Brain microvascular endothelial cell (primary cell): ENCODE data around the gene PYCR2.
"Not testable (repeated sequence)": the region's sequence is repeated elsewhere in the genome, so short reads cannot be mapped to it uniquely, and the experiment has no call there.

Experiments used
- DNase-seq: peaks from one replicate; pipeline ENCODE4 v3.0.0-alpha.2; 2020
- H3K27ac ChIP-seq: fragments of 250-450 bp; sonication (Bioruptor Pico); 2 replicates; pipeline ENCODE4 v1.5.1; 2020; ENCODE audit warnings: mild to moderate bottlenecking, moderate library complexity
- H3K27me3 ChIP-seq: fragments of 250-450 bp; sonication (Bioruptor Pico); replicated peaks from 2 replicates; pipeline ENCODE4 v1.5.1; 2020; ENCODE audit warnings: mild to moderate bottlenecking
- H3K36me3 ChIP-seq: fragments of 250-450 bp; sonication (Bioruptor Pico); replicated peaks from 2 replicates; pipeline ENCODE4 v1.5.1; 2020; ENCODE audit warnings: mild to moderate bottlenecking
- H3K4me3 ChIP-seq: 2 replicates; pipeline ENCODE4 v1.5.1; 2011; ENCODE audit warnings: low read depth, mild to moderate bottlenecking, control low read depth, low read length, moderate library complexity
- CTCF ChIP-seq: IDR thresholded peaks from 2 replicates; pipeline ENCODE4 v1.5.1; 2011; ENCODE audit warnings: low read depth, mild to moderate bottlenecking, moderate library complexity, low read length, control low read depth, inconsistent platforms; ENCODE audit errors: missing control alignments
- in situ Hi-C: cut with HindIII; loops from 2 replicates; pipeline ENCODE4 v1.10.0; 2017; ENCODE audit warnings: low sequenced_read_pairs, low pct_ligation_motif_present

PYCR2 gene

GRCh38 chr1:225933072-225933471 is 9.0 kb upstream of the PYCR2 start:
- no peak for TF ChIP-seq CTCF
- Histone ChIP-seq H3K36me3 (no peaks in the 10 kb centered on the region), H3K4me3 (no peak overlapping the region), H3K27me3 (no peaks in the 10 kb centered on the region), H3K27ac (no peak overlapping the region)
- DNase-seq, result peak; percentile 81
- in situ Hi-C loops, result no loop called here

- Histone ChIP-seq H3K27ac (no peak overlapping the region), H3K36me3 (no peaks in the 10 kb centered on the region)
Observed at GRCh38 chr1:225931270-225932136, 7.5 kb upstream of the PYCR2 start.

GRCh38 chr1:225930566-225930965 is 6.5 kb upstream of the PYCR2 start:
- Histone ChIP-seq H3K27ac (no peak overlapping the region), H3K36me3 (no peaks in the 10 kb centered on the region), H3K27me3 (no peaks in the 10 kb centered on the region), H3K4me3 (no peak overlapping the region)
- no peak for DNase-seq
- in situ Hi-C loops, result no loop called here
- TF ChIP-seq CTCF, result no peak

More at GRCh38 chr1:225931270-225932136, 7.5 kb upstream of the PYCR2 start:
- H3K27me3 ChIP-seq, result no peaks in the 10 kb centered on the region
- no peak for TF ChIP-seq CTCF
- in situ Hi-C loops, result no loop called here
- no peak for DNase-seq
- H3K4me3 ChIP-seq, result no peak overlapping the region

- DNase-seq, in situ Hi-C loops, H3K36me3 ChIP-seq, H3K27ac ChIP-seq, H3K27me3 ChIP-seq, H3K4me3 ChIP-seq: not testable (repeated sequence)
Observed at GRCh38 chr1:225929462-225929861, 5.4 kb upstream of the PYCR2 start.

GRCh38 chr1:225928186-225929175 is 4.4 kb upstream of the PYCR2 start:
- H3K27ac ChIP-seq, result no peak overlapping the region
- no peak for TF ChIP-seq CTCF
- no peak for DNase-seq
- H3K36me3 ChIP-seq, result no peaks in the 10 kb centered on the region
- in situ Hi-C loops, result no loop called here
- H3K27me3 ChIP-seq, result no peaks in the 10 kb centered on the region
- no peak overlapping the region for H3K4me3 ChIP-seq

- no peak for TF ChIP-seq CTCF
- no peak overlapping the region for H3K27ac ChIP-seq
- H3K36me3 ChIP-seq, result peaks cover 3% of the 10 kb centered on the region
- H3K4me3 ChIP-seq, result no peak overlapping the region
- DNase-seq, result peak; percentile 37
- H3K27me3 ChIP-seq, result no peaks in the 10 kb centered on the region
- in situ Hi-C loops, result no loop called here
Observed at GRCh38 chr1:225926551-225927113, 2.6 kb upstream of the PYCR2 start.
